HG02938 (cell line): ENCODE data around the gene MRPL57.
"Not testable (repeated sequence)": the region's sequence is repeated elsewhere in the genome, so short reads cannot be mapped to it uniquely, and the experiment has no call there.

Experiments
- ATAC-seq: cut with Tn5 transposase; IDR thresholded peaks from one replicate; pipeline ENCODE4 v1.9.1; 2021; ENCODE audit warnings: mild to moderate bottlenecking, moderate library complexity; ENCODE audit not compliant: unreplicated experiment

MRPL57 gene

DNA sequence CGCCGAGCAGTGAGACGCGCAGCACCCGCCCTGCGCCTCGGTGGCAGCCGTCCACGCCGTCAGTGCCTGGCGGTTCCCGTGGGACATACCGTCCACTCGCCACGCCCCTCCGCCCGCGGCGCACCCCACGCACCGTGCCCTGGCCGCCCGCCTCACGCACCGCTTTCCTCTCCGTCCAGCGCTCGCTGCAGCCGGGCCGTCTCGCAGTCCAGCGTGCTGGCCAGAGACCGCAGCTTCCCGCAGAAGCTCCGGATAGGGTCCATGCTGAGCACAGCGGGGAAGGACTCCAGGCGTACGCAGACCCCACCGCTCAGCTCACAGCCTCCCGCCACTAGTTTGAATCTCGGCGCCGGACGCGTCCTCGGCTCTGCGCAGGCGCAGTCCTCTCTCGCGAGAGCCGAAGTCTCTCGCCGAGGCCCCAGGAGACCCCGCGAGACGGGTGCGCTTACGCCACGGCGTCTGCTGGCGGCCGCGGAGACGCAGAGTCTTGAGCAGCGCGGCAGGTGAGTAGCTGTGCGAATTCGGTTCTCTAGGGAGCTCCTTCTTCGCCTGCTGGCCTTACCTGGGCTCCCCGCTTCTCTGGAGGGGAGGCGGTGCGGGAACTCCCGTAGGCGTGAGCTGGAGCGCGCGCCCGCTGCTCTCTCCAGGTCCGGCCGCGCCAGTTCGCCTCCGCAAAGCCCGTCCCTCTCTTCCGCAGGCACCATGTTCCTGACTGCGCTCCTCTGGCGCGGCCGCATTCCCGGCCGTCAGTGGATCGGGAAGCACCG lies at the start of gene MRPL57, which contains the start of gene SKA3:
Gene MRPL57 (plus strand): TSS at position 444 of the 767 bp plus-strand sequence. CDS start 259 bp downstream, at position 703.
Gene SKA3 (minus strand): TSS at position 338 of the 767 bp plus-strand sequence. CDS start 75 bp downstream, at position 263.
- peak; percentile 87 for ATAC-seq

DNA sequence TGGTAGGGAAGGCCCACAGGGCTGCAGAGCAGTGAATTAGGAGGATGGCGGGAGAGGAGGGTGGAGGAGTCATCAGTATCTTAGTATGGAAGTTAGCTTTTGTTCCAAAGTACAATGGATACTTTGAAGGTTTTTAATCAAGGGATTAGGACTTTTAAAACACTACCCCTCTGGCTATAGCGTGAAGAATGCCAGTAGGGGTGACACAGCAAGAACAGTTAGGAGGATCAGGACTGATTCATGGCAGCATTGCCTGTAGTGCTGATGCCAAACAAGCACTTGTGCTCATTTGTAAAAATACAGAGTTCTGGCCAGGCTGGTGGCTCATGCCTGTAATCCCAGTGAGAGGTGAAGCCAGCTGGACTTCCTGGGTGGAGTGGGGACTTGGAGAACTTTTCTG lies 46.3 kb upstream of the MRPL57 start:
- ATAC-seq: no peak

DNA sequence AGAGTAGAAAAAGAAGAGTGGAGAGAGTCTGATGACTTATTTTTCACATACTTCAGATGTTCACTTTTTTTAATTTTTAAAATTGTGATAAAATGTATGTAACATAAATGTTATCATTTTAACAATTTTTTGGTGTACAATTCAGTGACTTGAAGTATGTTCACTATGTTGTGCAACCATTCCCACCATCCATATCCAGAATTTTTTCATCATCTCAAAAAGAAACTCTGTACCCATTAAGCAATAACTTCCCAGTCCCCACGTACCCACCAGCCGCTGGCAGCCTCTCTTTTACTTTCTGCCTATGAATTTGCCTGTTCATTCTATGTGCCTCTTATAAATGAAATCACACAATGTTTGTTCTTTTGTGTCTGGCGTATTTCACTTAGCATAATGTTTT lies 43.4 kb upstream of the MRPL57 start:
- no peak for ATAC-seq

DNA sequence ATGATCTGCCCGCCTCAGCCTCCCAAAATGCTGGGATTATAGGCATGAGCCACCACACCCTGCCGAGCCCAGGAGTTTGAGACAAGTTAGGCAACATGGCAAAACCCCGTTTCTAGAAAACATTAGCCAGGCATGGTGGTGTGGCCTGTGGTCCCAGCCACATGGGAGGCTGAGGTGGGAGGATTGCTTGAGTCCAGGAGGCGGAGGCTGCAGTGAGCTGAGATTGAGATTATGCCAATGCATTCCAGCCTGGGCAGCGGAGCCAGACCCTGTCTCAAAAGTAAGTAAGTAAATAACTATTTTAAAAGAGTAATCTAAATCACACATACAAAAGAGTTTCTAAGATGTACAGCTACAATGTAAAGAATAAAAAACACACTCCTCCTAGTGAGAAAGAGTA lies 42.0 kb upstream of the MRPL57 start:
- no peak for ATAC-seq

DNA sequence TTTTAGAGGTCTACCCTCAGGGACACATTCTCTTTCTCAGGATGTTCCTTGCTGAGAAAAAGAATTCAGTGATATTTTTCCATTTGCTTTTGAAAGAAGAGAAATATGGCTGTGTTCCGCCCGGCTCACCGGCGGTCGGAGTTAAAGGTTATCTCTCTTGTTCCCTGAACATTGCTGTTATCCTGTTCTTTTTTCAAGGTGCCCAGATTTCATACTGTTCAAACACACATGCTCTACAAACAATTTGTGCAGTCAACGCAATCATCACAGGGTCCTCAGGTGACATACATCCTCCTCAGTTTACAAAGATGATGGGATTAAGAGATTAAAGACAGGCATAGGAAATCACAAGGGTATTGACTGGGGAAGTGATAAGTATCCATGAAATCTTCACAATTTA lies 40.6 kb upstream of the MRPL57 start:
- not testable (repeated sequence) for ATAC-seq

DNA sequence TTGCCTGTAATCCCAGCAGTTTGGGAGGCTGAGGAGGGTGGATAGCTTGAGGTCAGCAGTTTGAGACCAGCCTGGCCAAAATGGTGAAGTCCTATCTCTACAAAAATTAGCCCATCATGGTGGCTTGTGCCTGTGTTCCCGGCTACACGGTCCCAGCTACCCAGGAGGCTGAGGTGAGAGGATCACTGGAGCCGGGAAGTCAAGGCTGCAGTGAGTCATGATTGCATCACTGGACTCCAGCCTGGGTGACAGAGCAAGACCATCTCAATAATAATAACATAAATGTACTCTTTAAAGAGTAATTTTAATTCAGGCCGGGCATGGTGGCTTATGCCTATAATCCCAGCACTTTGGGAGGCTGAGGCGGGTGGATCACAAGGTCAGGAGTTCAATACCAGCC lies 38.8 kb upstream of the MRPL57 start:
- ATAC-seq: no peak

DNA sequence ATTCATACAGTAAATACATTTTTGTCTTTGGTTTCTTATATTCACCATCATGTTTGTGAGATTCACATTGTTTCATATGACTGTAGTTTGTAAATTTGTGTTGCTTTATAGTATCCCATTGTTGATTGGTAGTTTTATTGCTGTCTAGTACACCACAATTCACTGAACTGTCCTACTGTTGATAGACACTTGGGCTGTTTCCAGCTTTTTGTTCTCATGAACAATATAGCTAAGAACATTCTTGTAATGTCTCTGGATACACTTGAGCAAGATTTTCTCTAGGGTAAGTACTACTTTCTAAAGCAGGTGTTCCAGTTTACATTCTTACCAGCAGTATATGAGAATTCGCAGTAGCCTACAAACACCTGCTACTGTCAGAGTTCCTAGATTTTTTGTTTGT lies 37.9 kb upstream of the MRPL57 start:
- no peak for ATAC-seq

DNA sequence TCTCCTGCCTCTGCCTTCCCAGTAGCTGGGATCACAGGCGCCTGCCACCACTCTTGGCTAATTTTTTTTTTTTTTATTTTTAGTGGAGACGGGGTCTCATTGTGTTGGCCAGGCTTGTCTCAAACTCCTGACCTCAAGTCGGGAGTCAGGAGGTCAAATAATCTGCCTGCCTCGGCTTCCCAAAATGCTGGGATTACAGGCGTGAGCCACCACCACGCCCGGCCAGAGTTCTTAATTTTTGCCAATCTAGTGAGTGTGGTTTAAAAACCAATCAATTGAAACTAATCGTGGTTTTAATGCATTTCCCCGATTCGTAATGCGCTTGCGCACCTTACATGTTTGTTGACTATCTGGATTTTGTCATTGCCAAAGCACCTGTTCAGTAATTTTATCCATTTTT lies 37.1 kb upstream of the MRPL57 start:
- ATAC-seq: no peak

DNA sequence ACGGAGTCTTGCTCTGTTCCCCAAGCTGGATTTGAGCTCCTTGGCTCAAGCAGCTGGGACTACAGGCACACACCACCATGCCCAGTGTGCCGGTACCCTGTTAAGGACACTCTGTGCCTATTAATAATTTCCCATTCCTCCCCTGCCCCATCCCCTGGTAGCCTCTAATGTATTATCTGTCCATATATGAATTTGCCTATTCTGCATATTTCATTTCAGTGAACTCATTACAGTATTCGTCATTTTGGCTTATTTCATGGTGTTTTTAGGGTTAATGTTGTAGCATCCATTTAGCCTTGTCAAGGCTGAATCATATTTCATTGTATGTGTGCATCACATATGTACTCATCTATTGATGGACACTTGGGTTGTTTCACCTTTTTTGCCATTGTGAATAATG lies 33.7 kb upstream of the MRPL57 start:
- ATAC-seq: no peak

DNA sequence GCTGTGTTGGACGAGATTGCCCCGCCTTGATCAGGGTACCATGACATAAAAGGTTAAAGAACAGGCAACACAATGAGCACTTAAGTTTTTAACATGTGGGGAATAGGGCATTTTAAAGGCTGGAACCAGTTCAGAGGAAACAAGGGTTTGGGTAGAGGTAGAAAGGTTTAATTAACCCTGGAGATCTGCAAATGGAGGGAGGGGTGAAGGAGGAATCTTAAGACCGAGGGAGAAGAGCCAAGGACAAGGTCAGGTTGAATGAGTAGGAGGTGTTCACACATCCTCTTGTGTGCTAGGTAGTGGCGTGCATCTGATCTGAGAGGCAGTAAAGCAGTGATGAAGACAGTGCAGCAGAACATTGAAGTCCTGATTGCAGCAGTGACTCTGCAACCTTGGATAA lies 28.6 kb upstream of the MRPL57 start:
- ATAC-seq: no peak

DNA sequence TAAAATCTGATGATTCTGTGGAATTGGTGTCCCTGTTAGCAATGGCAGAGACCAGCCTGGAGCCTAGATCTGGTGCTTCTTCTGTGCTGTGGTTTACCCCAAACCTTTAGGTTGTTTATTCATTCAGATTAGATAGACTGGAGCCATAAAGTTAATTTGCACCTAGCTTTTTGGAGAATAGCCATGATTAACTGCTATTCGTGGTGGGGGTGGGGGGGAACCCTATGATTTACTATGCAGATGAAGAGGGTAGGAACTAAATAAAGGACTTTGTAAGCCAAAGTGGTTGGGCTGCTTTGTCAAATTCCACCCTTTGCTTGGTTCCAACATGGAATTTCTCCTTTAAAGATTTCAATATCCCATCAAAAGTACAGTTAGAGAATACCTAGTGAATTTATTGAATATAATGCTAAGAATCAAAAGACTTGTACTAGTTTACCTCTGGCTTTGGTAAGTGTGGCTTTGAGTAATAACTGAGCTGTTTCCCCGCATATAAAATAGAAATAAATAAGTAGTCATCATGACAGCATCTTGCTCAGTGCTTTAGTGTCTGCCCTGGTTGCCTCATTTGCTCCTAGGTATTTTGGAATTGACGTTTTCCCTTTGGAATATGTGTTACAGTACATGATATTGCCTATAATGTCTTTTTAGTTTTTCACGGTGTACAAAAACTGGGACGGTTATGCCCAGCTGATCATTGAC lies 27.8 kb upstream of the MRPL57 start:
- no peak for ATAC-seq

DNA sequence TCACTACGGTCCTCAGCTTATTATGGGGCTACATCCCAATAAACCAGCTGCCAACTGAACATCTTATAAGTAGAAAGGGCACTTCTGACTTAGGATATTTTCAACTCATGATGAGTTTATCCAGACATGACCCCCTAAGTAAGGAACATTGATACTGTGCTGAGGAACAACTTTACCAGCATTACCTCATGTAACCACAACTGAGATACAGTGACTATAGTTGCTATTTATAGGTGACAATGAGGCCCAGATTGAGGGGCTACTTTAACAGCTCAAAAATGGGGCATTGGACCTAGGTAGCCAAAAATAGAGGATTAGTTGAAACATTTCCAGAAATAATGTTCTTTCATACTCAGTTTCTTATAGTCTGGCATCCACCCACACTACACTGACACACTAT lies 26.9 kb upstream of the MRPL57 start:
- peak; percentile 52 for ATAC-seq

DNA sequence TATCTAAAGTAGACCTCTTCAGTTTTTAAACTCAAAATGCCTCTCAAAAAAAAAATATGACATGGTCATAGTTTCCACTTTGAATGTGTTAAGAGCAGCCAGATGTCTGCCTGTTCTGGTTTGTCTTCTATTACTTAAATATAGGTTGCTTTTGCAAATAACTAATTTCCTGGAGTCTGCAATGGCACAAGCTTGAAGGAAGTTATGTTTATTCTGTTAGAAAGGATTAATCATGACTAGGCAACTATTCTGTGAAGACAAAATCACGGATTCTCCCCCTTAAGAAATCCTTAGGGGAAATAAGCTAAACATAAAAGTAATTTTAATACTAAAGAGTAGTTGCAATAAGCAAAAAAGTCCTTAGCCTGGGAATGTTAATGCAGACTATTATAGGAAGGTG lies 26.4 kb upstream of the MRPL57 start:
- peak; percentile 9 for ATAC-seq

DNA sequence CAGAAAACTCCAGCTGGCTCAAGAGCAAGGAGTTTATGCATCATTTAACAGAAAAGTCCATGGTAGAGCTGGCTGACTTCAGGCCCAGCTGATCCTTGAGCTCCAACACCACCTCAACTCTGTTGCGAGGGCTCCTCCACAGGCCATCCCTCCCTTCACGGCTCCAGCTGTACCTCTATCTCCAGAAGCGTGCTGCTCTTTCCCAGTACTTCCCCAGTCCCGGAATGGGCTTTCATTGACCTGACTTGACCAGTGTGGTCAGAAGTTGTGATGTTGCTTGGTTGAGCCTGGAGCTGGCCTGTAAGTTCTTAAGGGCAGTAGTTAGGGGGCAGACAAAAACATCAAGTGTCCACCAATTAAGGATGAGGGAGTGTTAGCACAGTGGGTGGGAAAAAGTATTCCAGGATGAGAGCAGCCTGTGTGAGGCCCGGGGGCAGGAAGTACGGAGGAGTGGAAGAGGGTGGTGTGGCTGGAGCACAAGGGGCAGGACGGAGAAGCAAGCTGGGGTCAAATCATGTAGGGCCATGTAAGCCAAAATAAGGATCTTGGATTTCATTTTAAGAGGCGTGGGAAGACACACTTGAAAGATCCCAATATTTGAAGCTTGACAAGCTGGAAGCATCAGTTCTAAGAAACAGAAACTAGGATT lies 24.1 kb upstream of the MRPL57 start:
- no peak for ATAC-seq

DNA sequence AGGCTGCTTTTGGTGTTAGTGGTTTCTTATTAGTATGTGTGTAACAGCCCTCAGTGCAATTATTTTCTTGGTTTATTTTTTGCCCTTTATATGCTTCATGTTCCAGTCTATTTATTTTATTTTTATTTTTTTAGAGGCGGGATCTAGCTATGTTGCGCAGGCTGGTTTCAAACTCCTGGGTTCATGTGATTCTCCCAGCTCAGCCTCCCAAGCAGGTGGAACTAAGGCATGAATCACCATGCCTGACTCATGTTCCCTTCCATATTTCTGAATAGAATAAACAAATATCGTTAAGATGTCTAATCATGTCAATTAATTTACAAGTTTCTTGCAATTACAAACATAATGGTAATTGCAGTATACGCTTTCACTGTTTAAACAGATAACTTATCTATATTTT lies 11.8 kb upstream of the MRPL57 start:
- no peak for ATAC-seq

DNA sequence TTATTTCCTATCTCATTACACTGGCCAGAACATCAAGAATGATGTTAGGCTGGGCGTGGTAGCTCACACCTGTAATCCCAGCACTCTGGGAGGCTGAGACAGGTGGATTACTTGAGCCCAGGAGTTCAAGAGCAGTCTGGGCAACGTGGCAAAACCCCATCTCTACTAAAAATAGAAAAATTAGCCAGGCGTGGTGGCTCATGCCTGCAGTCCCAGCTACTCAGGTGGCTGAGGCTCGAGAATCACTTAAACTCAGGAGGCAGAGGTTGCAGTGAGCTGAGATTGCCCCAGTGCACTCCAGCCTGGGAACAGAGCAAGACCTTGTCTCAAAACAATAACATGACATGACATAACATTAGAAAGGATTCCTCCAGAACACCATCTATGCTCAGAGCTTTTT lies 10.9 kb upstream of the MRPL57 start:
- ATAC-seq: not testable (repeated sequence)

DNA sequence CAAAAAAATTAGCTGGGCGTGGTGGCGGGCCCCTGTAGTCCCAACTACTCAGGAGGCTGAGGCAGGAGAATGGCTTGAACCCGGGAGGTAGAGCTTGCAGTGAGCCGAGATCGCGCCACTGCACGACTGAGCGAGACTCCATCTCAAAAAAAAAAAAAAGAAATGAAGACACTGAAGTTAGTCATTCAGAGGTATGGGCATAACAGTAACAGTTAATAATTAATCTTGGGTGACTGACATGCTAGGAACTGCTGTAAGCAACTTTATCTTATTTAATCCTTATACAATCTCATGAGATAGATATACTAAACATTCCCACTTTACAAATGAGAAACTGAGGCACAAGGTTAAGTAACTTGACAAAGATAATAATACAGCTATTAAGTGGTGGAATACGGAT lies 5.0 kb upstream of the MRPL57 start:
- ATAC-seq: no peak

DNA sequence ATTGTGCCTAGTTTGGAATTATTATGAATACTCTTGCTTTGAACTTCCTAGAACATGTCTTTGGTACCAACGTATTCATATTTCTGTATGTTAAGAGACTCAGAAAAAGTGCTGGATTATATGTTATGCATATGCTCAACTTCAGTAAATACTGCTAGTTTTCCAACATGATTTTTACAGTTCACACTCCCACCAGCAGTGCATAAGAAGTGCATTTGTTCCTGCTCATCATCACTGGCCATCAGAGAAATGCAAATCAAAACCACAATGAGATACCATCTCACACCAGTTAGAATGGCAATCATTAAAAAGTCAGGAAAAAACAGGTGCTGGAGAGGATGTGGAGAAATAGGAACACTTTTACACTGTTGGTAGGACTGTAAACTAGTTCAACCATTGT lies 2.7 kb upstream of the MRPL57 start:
- not testable (repeated sequence) for ATAC-seq

DNA sequence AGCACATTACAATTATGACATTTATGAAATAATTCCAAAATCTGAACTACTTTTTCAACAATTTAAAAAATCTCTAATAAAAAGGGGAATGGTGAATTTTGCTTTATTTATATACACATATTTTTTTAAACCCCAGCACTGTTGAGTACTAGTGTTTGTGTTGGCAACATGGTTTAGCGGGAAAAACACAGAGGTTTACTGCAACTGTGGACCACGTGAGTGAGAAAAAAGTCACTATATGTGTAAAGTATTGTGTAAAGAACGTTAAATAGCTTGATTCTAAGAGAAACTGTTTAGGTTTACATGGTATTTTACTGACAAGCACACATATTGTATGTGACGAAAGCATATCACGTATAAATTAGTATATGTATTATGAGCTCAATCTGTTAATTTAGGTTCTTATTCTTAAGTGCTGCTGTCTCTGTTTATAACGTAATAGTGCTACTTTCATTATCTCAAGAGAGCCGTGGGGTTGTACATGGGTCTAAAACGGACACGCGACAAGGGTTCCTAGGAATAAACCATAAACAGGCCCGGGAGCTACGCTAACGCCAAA lies 723 bp upstream of the MRPL57 start:
- no peak for ATAC-seq

DNA sequence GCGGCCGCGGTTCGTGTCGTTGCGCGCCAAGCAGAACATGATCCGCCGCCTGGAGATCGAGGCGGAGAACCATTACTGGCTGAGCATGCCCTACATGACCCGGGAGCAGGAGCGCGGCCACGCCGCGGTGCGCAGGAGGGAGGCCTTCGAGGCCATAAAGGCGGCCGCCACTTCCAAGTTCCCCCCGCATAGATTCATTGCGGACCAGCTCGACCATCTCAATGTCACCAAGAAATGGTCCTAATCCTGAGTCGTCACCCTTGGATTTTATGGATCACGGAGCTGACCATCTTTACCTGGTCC lies 475 bp downstream of the MRPL57 start:
- ATAC-seq: peak; percentile 22

DNA sequence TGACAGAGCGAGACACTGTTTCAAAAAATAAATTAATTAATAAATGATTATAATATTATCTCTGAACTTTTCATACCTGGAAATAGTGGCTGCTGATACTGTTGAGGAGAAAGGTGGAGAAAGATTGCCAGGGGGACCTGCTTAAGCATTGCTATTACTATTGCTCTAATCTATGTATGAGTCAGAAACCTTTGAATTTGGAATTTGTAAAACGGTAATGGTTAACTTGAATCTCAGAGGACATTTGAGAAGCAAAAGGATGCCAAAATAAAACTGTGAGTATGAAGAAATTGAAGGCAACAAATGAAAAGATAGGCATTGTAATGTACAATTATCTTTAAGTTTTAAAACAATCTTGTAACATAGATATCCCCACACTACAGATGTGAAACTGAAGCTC lies 5.2 kb downstream of the MRPL57 start:
- no peak for ATAC-seq

DNA sequence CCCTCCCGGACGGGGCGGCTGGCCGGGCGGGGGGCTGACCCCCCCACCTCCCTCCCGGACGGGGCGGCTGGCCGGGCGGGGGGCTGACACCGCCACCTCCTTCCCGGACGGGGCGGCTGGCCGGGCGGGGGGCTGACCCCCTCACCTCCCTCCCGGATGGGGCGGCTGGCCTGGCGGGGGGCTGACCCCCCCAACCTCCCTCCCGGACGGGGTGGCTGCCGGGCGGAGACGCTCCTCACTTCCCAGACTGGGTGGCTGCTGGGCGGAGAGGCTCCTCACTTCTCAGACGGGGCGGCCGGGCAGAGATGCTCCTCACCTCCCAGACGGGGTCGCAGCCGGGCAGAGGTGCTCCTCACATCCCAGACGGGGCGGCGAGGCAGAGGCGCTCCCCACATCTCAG lies 10.0 kb downstream of the MRPL57 start:
- ATAC-seq: not testable (repeated sequence)
